GM23338 (cell line): ENCODE measurements around the gene PPP2R5A. TPM values are rescaled to one million over a fixed set of nuclear protein-coding genes. Genes with fewer than 3 reads are reported as not detected.

Experiments
- ATAC-seq: fragments of 200-7000 bp; cut with Tn5 transposase; 3 replicates; pipeline ENCODE4 v1.9.1; 2020
- DNase-seq: peaks from one replicate; pipeline ENCODE4 v3.0.0-alpha.2; 2015; ENCODE audit warnings: low spot score
- H2AFZ ChIP-seq: fragments of 200-600 bp; sonication (generic); 2 replicates; pipeline ENCODE4 v1.8.0; 2016; ENCODE audit warnings: antibody characterized with exemption, mild to moderate bottlenecking, moderate library complexity
- H3F3A ChIP-seq: fragments of 200-600 bp; sonication (generic); replicated peaks from 2 replicates; pipeline ENCODE4 v1.8.0; 2017; ENCODE audit warnings: antibody characterized with exemption, mixed run types, low read depth
- H3K27ac ChIP-seq: fragments of 200-600 bp; sonication (generic); 2 replicates; pipeline ENCODE4 v1.6.1; 2016; ENCODE audit warnings: low read depth
- H3K27me3 ChIP-seq: fragments of 200-600 bp; sonication (generic); 2 replicates; pipeline ENCODE4 v1.8.0; 2016; ENCODE audit warnings: mild to moderate bottlenecking, mixed run types, moderate library complexity; ENCODE audit not compliant: insufficient read depth
- H3K36me3 ChIP-seq: fragments of 200-600 bp; sonication (generic); 2 replicates; pipeline ENCODE4 v1.8.0; 2016; ENCODE audit warnings: mild to moderate bottlenecking; ENCODE audit not compliant: insufficient read depth
- H3K4me1 ChIP-seq: fragments of 200-600 bp; sonication (generic); 2 replicates; pipeline ENCODE4 v1.8.0; 2016; ENCODE audit warnings: mild to moderate bottlenecking, moderate library complexity; ENCODE audit not compliant: insufficient read depth
- H3K4me2 ChIP-seq: fragments of 200-600 bp; sonication (generic); 2 replicates; pipeline ENCODE4 v1.7.1; 2017; ENCODE audit warnings: mixed run types
- H3K4me3 ChIP-seq: fragments of 200-600 bp; sonication (generic); 2 replicates; pipeline ENCODE4 v1.6.1; 2016; ENCODE audit warnings: mixed run types
- H3K79me2 ChIP-seq: fragments of 200-600 bp; sonication (generic); replicated peaks from 2 replicates; pipeline ENCODE4 v1.8.0; 2017; ENCODE audit warnings: mild to moderate bottlenecking; ENCODE audit not compliant: insufficient read depth
- H3K9me2 ChIP-seq: fragments of 200-600 bp; sonication (generic); 2 replicates; pipeline ENCODE4 v1.8.0; 2017; ENCODE audit not compliant: insufficient read depth
- H4K20me1 ChIP-seq: fragments of 200-600 bp; sonication (generic); replicated peaks from 2 replicates; pipeline ENCODE4 v1.8.0; 2017; ENCODE audit warnings: mild to moderate bottlenecking; ENCODE audit not compliant: insufficient read depth
- H3K27ac Mint-ChIP-seq: 2 replicates; pipeline ENCODE4 v1.8.0; 2020; ENCODE audit warnings: inconsistent platforms, mild to moderate bottlenecking, moderate library complexity, mixed read lengths
- H3K27me3 Mint-ChIP-seq: 3 replicates; pipeline ENCODE4 v1.8.0; 2022; ENCODE audit warnings: low read depth, mild to moderate bottlenecking, moderate library complexity, mixed read lengths, inconsistent platforms; ENCODE audit not compliant: insufficient read depth, poor library complexity
- H3K36me3 Mint-ChIP-seq: 3 replicates; pipeline ENCODE4 v1.8.0; 2021; ENCODE audit warnings: low read depth, mild to moderate bottlenecking, inconsistent platforms, moderate library complexity, mixed read lengths
- H3K4me1 Mint-ChIP-seq: 3 replicates; pipeline ENCODE4 v1.8.0; 2020; ENCODE audit warnings: mild to moderate bottlenecking, inconsistent platforms, mixed read lengths
- H3K4me3 Mint-ChIP-seq: 3 replicates; pipeline ENCODE4 v1.8.0; 2021; ENCODE audit warnings: moderate library complexity, mild to moderate bottlenecking, inconsistent platforms, mixed read lengths
- H3K9me3 Mint-ChIP-seq: 3 replicates; pipeline ENCODE4 v1.8.0; 2020; ENCODE audit warnings: moderate library complexity, mild to moderate bottlenecking, inconsistent platforms, mixed read lengths
- CREB1 ChIP-seq: fragments of 250-450 bp; sonication (Bioruptor Pico); IDR thresholded peaks from 2 replicates; pipeline ENCODE4 v1.5.0; 2020; ENCODE audit warnings: low read depth, mild to moderate bottlenecking, moderate library complexity
- EZH2 ChIP-seq: fragments of 200-600 bp; sonication (generic); IDR thresholded peaks from one replicate; pipeline ENCODE4 v1.8.0; 2017; ENCODE audit warnings: antibody characterized with exemption, mild to moderate bottlenecking, low read depth; ENCODE audit not compliant: unreplicated experiment
- EZH2phosphoT487 ChIP-seq: fragments of 200-600 bp; sonication (generic); IDR thresholded peaks from one replicate; pipeline ENCODE4 v1.8.1; 2018; ENCODE audit warnings: antibody characterized with exemption; ENCODE audit not compliant: unreplicated experiment
- JUNB ChIP-seq: IDR thresholded peaks from one replicate; pipeline ENCODE4 v1.6.1; 2016; ENCODE audit warnings: antibody characterized with exemption; ENCODE audit not compliant: unreplicated experiment
- NANOG ChIP-seq: IDR thresholded peaks from 2 replicates; pipeline ENCODE4 v1.6.1; 2016; ENCODE audit warnings: antibody characterized with exemption, borderline replicate concordance
- POLR2AphosphoS5 ChIP-seq: IDR thresholded peaks from 2 replicates; pipeline ENCODE4 v1.6.1; 2016; ENCODE audit warnings: antibody characterized with exemption, low read depth
- STAT1 ChIP-seq: IDR thresholded peaks from one replicate; pipeline ENCODE4 v1.6.1; 2016; ENCODE audit warnings: antibody characterized with exemption; ENCODE audit not compliant: unreplicated experiment
- ZNF331 ChIP-seq: fragments of 250-450 bp; sonication (Bioruptor Pico); IDR thresholded peaks from 2 replicates; pipeline ENCODE4 v1.5.0; 2020; ENCODE audit warnings: low read depth, mild to moderate bottlenecking, moderate library complexity
- polyA plus RNA-seq: library from polyadenylated mRNA; unstranded; fragments of >200 nt; fragmentation: Nextera tagmentation; extraction: Ambion mirVana; gene quantifications from 2 replicates; pipeline ENCODE4 v1.2.1, GENCODE V29; 2016
- total RNA-seq: library from RNA; depleted of rRNA; stranded (reverse); fragments of >200 nt; shearing (Covaris generic); gene quantifications from 2 replicates; pipeline ENCODE4 v1.2.3, GENCODE V29; 2014
- TF ChIP-seq, protein P1 (sequence below), 2 experiments: fragments of 200-600 bp in 1 of 2; sonication (generic) in 1 of 2; conservative IDR thresholded peaks; 2 replicates each; pipeline versions ENCODE4 v1.5.1 to v1.6.1; 2016 to 2017; ENCODE audit warnings: antibody characterized with exemption in 2 of 2, low read depth in 2 of 2, mild to moderate bottlenecking in 2 of 2, moderate library complexity in 1 of 2
- TF ChIP-seq, protein P2 (sequence below): fragments of 250-450 bp; sonication (Bioruptor Pico); IDR thresholded peaks from 2 replicates; pipeline ENCODE4 v1.5.0; 2020; ENCODE audit warnings: mild to moderate bottlenecking, moderate library complexity

PPP2R5A gene
- total and polyA plus RNA-seq, 2 experiments from 2014 or later: 16.2 to 43.5 TPM

DNA sequence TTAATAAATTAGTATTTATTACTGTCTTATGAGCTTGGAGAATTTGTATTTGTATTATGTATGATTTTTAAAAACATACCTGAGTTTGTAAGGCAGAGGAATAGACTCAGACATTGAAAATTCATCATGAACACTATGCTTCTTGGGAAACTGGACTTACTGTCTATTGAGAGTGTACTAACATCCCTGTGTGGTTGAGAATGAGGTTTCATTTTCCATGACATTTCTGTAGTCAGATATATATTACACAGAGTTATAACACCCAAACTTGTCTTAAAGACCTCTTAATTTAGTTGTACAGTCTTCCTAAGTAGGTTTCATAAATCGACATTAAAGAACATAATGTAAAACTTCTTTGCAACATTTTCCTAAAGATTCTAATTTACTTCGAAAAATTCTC lies 30.0 kb downstream of the PPP2R5A start:
- Histone ChIP-seq H3K27me3 (no peaks in the 10 kb centered on the region), H3K4me2 (no peak overlapping the region), H3K79me2 (peaks cover 78% of the 10 kb centered on the region), H3K9me2 (no peaks in the 10 kb centered on the region), H2AFZ (no peak overlapping the region), H3K4me3 (no peak overlapping the region), H3K4me1 (peaks cover 24% of the 10 kb centered on the region), H4K20me1 (no peaks in the 10 kb centered on the region), H3K27ac (peak overlapping the region; percentile 34), H3F3A (no peaks in the 10 kb centered on the region), H3K36me3 (no peaks in the 10 kb centered on the region)
- no peak for ATAC-seq
- Mint-ChIP-seq H3K9me3 (peaks cover 10% of the 10 kb centered on the region; the same call in 2 of the 3 replicates), H3K27ac (no peak overlapping the region), H3K4me3 (no peak overlapping the region), H3K36me3 (peaks cover 10% of the 10 kb centered on the region), H3K4me1 (peaks cover 24% of the 10 kb centered on the region), H3K27me3 (peaks cover 2% of the 10 kb centered on the region)
- no peak for TF ChIP-seq CREB1
- TF ChIP-seq, protein P1, sequence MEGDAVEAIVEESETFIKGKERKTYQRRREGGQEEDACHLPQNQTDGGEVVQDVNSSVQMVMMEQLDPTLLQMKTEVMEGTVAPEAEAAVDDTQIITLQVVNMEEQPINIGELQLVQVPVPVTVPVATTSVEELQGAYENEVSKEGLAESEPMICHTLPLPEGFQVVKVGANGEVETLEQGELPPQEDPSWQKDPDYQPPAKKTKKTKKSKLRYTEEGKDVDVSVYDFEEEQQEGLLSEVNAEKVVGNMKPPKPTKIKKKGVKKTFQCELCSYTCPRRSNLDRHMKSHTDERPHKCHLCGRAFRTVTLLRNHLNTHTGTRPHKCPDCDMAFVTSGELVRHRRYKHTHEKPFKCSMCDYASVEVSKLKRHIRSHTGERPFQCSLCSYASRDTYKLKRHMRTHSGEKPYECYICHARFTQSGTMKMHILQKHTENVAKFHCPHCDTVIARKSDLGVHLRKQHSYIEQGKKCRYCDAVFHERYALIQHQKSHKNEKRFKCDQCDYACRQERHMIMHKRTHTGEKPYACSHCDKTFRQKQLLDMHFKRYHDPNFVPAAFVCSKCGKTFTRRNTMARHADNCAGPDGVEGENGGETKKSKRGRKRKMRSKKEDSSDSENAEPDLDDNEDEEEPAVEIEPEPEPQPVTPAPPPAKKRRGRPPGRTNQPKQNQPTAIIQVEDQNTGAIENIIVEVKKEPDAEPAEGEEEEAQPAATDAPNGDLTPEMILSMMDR (conservative IDR thresholded peaks at IDR 0.05; ENCODE audit: low read depth in 2 of 2): no peak
- no peak for TF ChIP-seq EZH2phosphoT487
- no peak for TF ChIP-seq POLR2AphosphoS5
- no peak for TF ChIP-seq ZNF331 (CRISPR knock-in tag)
- TF ChIP-seq, protein P2, sequence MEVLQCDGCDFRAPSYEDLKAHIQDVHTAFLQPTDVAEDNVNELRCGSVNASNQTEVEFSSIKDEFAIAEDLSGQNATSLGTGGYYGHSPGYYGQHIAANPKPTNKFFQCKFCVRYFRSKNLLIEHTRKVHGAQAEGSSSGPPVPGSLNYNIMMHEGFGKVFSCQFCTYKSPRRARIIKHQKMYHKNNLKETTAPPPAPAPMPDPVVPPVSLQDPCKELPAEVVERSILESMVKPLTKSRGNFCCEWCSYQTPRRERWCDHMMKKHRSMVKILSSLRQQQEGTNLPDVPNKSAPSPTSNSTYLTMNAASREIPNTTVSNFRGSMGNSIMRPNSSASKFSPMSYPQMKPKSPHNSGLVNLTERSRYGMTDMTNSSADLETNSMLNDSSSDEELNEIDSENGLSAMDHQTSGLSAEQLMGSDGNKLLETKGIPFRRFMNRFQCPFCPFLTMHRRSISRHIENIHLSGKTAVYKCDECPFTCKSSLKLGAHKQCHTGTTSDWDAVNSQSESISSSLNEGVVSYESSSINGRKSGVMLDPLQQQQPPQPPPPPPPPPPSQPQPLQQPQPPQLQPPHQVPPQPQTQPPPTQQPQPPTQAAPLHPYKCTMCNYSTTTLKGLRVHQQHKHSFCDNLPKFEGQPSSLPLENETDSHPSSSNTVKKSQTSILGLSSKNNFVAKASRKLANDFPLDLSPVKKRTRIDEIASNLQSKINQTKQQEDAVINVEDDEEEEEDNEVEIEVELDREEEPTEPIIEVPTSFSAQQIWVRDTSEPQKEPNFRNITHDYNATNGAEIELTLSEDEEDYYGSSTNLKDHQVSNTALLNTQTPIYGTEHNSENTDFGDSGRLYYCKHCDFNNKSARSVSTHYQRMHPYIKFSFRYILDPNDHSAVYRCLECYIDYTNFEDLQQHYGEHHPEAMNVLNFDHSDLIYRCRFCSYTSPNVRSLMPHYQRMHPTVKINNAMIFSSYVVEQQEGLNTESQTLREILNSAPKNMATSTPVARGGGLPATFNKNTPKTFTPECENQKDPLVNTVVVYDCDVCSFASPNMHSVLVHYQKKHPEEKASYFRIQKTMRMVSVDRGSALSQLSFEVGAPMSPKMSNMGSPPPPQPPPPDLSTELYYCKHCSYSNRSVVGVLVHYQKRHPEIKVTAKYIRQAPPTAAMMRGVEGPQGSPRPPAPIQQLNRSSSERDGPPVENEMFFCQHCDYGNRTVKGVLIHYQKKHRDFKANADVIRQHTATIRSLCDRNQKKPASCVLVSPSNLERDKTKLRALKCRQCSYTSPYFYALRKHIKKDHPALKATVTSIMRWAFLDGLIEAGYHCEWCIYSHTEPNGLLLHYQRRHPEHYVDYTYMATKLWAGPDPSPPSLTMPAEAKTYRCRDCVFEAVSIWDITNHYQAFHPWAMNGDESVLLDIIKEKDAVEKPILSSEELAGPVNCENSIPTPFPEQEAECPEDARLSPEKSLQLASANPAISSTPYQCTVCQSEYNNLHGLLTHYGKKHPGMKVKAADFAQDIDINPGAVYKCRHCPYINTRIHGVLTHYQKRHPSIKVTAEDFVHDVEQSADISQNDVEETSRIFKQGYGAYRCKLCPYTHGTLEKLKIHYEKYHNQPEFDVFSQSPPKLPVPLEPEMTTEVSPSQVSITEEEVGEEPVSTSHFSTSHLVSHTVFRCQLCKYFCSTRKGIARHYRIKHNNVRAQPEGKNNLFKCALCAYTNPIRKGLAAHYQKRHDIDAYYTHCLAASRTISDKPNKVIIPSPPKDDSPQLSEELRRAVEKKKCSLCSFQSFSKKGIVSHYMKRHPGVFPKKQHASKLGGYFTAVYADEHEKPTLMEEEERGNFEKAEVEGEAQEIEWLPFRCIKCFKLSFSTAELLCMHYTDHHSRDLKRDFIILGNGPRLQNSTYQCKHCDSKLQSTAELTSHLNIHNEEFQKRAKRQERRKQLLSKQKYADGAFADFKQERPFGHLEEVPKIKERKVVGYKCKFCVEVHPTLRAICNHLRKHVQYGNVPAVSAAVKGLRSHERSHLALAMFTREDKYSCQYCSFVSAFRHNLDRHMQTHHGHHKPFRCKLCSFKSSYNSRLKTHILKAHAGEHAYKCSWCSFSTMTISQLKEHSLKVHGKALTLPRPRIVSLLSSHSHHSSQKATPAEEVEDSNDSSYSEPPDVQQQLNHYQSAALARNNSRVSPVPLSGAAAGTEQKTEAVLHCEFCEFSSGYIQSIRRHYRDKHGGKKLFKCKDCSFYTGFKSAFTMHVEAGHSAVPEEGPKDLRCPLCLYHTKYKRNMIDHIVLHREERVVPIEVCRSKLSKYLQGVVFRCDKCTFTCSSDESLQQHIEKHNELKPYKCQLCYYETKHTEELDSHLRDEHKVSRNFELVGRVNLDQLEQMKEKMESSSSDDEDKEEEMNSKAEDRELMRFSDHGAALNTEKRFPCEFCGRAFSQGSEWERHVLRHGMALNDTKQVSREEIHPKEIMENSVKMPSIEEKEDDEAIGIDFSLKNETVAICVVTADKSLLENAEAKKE (CRISPR knock-in tag): no peak
- TF ChIP-seq EZH2: no peak
- no peak for TF ChIP-seq NANOG
- no peak for TF ChIP-seq STAT1
- TF ChIP-seq JUNB: no peak
- no peak for DNase-seq
